Measurements from ENCODE around the gene TRDN. TPM values are rescaled to one million over a fixed set of nuclear protein-coding genes. Genes with fewer than 3 reads are reported as not detected.

Gene TRDN
- total and polyA plus RNA-seq, 8 donors = 0.08 to 0.21 TPM; not detected in 6

DNA sequence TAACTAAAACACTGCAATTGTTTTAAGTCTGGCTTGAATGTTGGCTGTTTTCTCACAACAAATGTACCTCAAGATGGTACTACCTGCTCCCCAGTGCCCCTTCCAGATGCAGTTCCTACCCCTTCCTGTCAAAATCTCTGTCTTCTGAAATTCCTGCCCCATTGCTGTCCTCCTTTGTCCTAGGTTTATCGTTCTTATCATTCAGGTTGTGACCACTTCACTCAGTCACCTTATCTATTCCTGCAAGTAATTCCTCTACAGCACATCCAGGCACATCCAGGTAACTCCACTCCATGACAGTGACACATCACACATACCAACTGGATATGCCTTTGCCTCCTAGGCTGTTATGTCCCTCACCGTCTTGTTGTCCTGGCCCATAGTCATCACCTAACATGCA, 90.2 kb downstream of the TRDN start:
- no peak for ATAC-seq
- H3K4me3 ChIP-seq = no peak overlapping the region
- no peaks in the 10 kb centered on the region for H3K27me3 ChIP-seq
- peaks cover 0 to 3% (median 0%) of the 10 kb centered on the region in 4 donors for H3K9me3 ChIP-seq
- H3K4me1 ChIP-seq = no peaks in the 10 kb centered on the region
- no peak overlapping the region for H3K27ac ChIP-seq
- FAIRE-seq = no peak
- TF ChIP-seq, protein P1, sequence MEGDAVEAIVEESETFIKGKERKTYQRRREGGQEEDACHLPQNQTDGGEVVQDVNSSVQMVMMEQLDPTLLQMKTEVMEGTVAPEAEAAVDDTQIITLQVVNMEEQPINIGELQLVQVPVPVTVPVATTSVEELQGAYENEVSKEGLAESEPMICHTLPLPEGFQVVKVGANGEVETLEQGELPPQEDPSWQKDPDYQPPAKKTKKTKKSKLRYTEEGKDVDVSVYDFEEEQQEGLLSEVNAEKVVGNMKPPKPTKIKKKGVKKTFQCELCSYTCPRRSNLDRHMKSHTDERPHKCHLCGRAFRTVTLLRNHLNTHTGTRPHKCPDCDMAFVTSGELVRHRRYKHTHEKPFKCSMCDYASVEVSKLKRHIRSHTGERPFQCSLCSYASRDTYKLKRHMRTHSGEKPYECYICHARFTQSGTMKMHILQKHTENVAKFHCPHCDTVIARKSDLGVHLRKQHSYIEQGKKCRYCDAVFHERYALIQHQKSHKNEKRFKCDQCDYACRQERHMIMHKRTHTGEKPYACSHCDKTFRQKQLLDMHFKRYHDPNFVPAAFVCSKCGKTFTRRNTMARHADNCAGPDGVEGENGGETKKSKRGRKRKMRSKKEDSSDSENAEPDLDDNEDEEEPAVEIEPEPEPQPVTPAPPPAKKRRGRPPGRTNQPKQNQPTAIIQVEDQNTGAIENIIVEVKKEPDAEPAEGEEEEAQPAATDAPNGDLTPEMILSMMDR (IDR thresholded peaks at IDR 0.05) = no peak
- DNase-seq = no peak
- H3K36me3 ChIP-seq = no peaks in the 10 kb centered on the region
- intact Hi-C loops (cut with DNase I) = no loop called here
- 31 to 33% methylated on average over 2 of the region's 2 CpGs for WGBS, 2 donors

DNA sequence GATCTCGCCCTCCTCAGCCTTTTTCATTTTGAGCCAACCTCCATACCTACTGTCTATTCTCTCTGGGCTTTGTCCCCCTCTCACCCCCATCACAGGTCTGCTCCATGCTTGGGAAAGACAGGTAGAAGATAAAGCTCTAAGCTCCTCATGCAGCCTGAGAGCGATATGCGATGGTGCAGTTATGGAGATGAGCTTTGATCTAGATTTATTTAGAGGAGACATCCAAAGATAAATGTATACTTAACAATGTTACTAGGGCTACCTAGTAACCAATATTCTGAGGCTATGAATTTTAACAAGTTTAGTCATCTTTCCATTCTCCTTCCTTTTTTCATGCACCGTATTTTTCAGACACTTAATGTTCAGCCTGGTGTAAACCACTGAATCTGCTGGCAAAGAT, 95.3 kb downstream of the TRDN start:
- ATAC-seq (no peak), FAIRE-seq (no peak), DNase-seq (no peak)
- no peaks in the 10 kb centered on the region for H3K27me3 ChIP-seq
- intact Hi-C loops (cut with DNase I) = no loop called here
- no peak overlapping the region for H3K27ac ChIP-seq
- H3K36me3 ChIP-seq = no peaks in the 10 kb centered on the region
- H3K4me1 ChIP-seq = no peaks in the 10 kb centered on the region
- no peak overlapping the region for H3K4me3 ChIP-seq
- TF ChIP-seq, protein P1 (IDR thresholded peaks at IDR 0.05) = no peak
- WGBS, 2 donors = 69 to 79% methylated on average over 4 of the region's 4 CpGs
- peaks cover 0 to 3% (median 0%) of the 10 kb centered on the region in 4 donors for H3K9me3 ChIP-seq

DNA sequence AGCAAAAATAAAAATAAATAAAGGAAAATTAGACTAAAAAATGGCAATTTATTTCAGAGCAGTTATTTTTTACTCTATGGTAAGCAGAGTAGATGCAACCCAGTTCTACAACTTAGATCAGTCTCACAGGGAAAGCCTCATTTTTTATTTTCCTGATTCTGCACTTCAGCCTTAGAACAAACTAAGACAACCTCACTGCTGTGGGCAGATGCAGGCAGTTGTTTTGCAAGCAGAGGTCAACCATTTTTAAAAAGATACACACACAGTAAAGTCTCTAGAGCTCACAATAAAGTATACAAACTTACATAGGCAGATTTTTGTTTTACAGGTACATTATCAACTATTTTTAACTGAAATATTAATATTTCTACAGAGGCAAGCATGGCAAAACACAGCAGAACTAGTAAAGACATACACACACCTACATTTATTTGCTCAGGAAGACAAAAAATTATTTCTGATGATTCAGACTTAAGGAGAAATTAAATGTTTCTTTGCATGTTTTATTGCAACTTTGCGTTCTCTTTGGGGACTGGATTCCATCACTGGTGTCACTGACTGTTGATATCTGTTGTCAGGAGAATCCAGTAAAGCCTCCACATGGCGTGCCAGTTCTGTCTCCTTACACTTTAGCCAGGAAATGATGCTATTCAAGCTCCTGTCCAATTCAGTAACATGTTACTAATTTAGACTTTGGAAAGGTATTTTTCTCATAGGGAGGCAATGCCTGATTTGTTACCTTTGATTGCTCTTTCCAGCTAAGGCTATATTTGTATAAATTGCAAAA, 102.7 kb downstream of the TRDN start:
- ATAC-seq = no peak
- WGBS, 2 donors = 55 to 69% methylated on average over 2 of the region's 2 CpGs
- intact Hi-C loops (cut with DNase I) = no loop called here
- no peaks in the 10 kb centered on the region for H3K36me3 ChIP-seq
- H3K27ac ChIP-seq = no peak overlapping the region
- H3K27me3 ChIP-seq = peaks cover 0 to 3% (median 0%) of the 10 kb centered on the region in 4 donors
- TF ChIP-seq, protein P1 (IDR thresholded peaks at IDR 0.05) = no peak
- no peak overlapping the region for H3K4me3 ChIP-seq
- FAIRE-seq = no peak
- H3K9me3 ChIP-seq = no peaks in the 10 kb centered on the region
- no peaks in the 10 kb centered on the region for H3K4me1 ChIP-seq
- no peak for DNase-seq

DNA sequence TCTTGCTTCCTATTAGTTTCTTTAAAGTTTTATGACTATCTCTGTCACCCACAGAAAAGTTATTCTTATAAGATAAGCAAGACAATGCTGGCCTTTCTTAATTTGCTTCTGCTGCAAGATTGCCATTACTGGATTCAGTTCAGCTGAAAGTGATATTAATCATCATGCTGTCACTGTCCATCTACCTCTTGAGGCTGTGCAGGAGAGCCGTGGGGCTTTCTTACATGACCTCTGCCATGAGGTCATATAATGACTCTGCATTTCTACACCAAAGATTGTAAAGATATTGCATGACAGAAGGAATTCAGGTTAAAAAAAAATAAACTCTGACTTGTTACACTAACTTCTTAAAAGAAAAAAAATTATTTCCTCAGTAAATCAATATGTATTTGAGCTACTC, 106.9 kb downstream of the TRDN start:
- DNase-seq (no peak), FAIRE-seq (no peak), ATAC-seq (no peak)
- Histone ChIP-seq H3K4me3 (no peak overlapping the region), H3K27ac (no peak overlapping the region), H3K36me3 (no peaks in the 10 kb centered on the region), H3K9me3 (no peaks in the 10 kb centered on the region), H3K4me1 (no peaks in the 10 kb centered on the region), H3K27me3 (peaks cover 0 to 3% (median 0%) of the 10 kb centered on the region in 4 donors)
- 25 to 26% methylated on average over 1 of the region's 1 CpG for WGBS, 2 donors
- TF ChIP-seq, protein P1 (IDR thresholded peaks at IDR 0.05) = no peak
- intact Hi-C loops (cut with DNase I) = no loop called here

DNA sequence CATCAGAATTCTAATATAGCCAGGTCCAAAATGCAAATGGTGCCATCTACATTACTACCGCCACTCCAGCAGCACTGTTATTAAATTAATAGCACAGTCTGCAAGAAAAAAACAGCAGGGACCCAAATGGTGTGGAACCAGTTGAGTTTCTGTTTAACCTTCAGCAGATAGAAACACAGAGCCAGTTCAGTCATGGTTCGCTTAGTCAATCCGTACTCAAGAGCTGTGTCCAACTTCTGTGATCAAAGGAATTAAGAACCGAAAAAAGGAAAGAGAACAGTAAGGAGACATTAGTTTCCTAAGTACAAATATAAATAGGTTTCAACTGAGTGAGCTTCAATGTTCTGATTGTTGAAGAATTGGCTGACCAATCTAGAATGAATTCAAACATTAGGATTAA, 107.7 kb downstream of the TRDN start:
- intact Hi-C loops (cut with DNase I) = no loop called here
- H3K4me1 ChIP-seq = no peaks in the 10 kb centered on the region
- DNase-seq (no peak), FAIRE-seq (no peak), ATAC-seq (no peak)
- peaks cover 0 to 3% (median 0%) of the 10 kb centered on the region in 4 donors for H3K27me3 ChIP-seq
- H3K4me3 ChIP-seq = no peak overlapping the region
- TF ChIP-seq, protein P1 (IDR thresholded peaks at IDR 0.05) = no peak
- no peak overlapping the region for H3K27ac ChIP-seq
- WGBS, 2 donors = 79 to 88% methylated on average over 4 of the region's 4 CpGs
- H3K9me3 ChIP-seq = no peaks in the 10 kb centered on the region
- no peaks in the 10 kb centered on the region for H3K36me3 ChIP-seq
